ENCODE data around the gene FGF14.

The FGF14 gene

GRCh38 chr13:102220681-102221228 lies 181.1 kb downstream of the FGF14 start:
- no peak overlapping the region for H3K4me2 ChIP-seq (ENCODE audit: low read length)
- H3K4me1 ChIP-seq (ENCODE audit: low read length): no peaks in the 10 kb centered on the region
- no peak overlapping the region for H3K27ac ChIP-seq (ENCODE audit: low read length)
- H4K20me1 ChIP-seq (ENCODE audit: insufficient read depth, low read length): no peaks in the 10 kb centered on the region
- no peak for TF ChIP-seq CTCF (IDR thresholded peaks at IDR 0.05; ENCODE audit: low read depth, low read length)
- no peaks in the 10 kb centered on the region for H3K27me3 ChIP-seq (ENCODE audit: low read depth, low read length)
- no peaks in the 10 kb centered on the region for H3K79me2 ChIP-seq (ENCODE audit: low read length)
- no peak overlapping the region for H3K9ac ChIP-seq (ENCODE audit: low read length)
- H3K9me3 ChIP-seq (ENCODE audit: insufficient read depth, low read length): no peaks in the 10 kb centered on the region
- H3K4me3 ChIP-seq (ENCODE audit: low read length): no peak overlapping the region
- 0 out of 2 replicates have a peak overlapping the region, but pooled peaks have one; percentile 4 for H2AFZ ChIP-seq (ENCODE audit: low read depth, low read length)
- no peaks in the 10 kb centered on the region for H3K36me3 ChIP-seq (replicated peaks; ENCODE audit: low read depth, low read length)

GRCh38 chr13:102214956-102215355 lies 186.9 kb downstream of the FGF14 start:
- H2AFZ ChIP-seq (ENCODE audit: low read depth, low read length): no peak overlapping the region
- H3K9ac ChIP-seq (ENCODE audit: low read length): no peak overlapping the region
- H3K27me3 ChIP-seq (ENCODE audit: low read depth, low read length): no peaks in the 10 kb centered on the region
- no peak overlapping the region for H3K27ac ChIP-seq (ENCODE audit: low read length)
- no peaks in the 10 kb centered on the region for H3K79me2 ChIP-seq (ENCODE audit: low read length)
- H3K4me2 ChIP-seq (ENCODE audit: low read length): no peak overlapping the region
- H3K9me3 ChIP-seq (ENCODE audit: insufficient read depth, low read length): no peaks in the 10 kb centered on the region
- H3K36me3 ChIP-seq (replicated peaks; ENCODE audit: low read depth, low read length): no peaks in the 10 kb centered on the region
- no peaks in the 10 kb centered on the region for H4K20me1 ChIP-seq (ENCODE audit: insufficient read depth, low read length)
- TF ChIP-seq CTCF (IDR thresholded peaks at IDR 0.05; ENCODE audit: low read depth, low read length): no peak
- TF ChIP-seq EZH2phosphoT487 (IDR thresholded peaks at IDR 0.05; ENCODE audit: low read depth): no peak
- H3K4me3 ChIP-seq (ENCODE audit: low read length): no peak overlapping the region
- H3K4me1 ChIP-seq (ENCODE audit: low read length): no peaks in the 10 kb centered on the region

- TF ChIP-seq CTCF (IDR thresholded peaks at IDR 0.05; ENCODE audit: low read depth, low read length): no peak
- no peak for TF ChIP-seq EZH2phosphoT487 (IDR thresholded peaks at IDR 0.05; ENCODE audit: low read depth)
- no peaks in the 10 kb centered on the region for H3K36me3 ChIP-seq (replicated peaks; ENCODE audit: low read depth, low read length)
- H3K27ac ChIP-seq (ENCODE audit: low read length): no peak overlapping the region
- no peak overlapping the region for H3K4me2 ChIP-seq (ENCODE audit: low read length)
- no peak overlapping the region for H3K9ac ChIP-seq (ENCODE audit: low read length)
- H3K9me3 ChIP-seq (ENCODE audit: insufficient read depth, low read length): no peaks in the 10 kb centered on the region
- no peak overlapping the region for H2AFZ ChIP-seq (ENCODE audit: low read depth, low read length)
- H3K79me2 ChIP-seq (ENCODE audit: low read length): no peaks in the 10 kb centered on the region
- H3K4me1 ChIP-seq (ENCODE audit: low read length): no peaks in the 10 kb centered on the region
- H3K4me3 ChIP-seq (ENCODE audit: low read length): no peak overlapping the region
- no peaks in the 10 kb centered on the region for H4K20me1 ChIP-seq (ENCODE audit: insufficient read depth, low read length)
- H3K27me3 ChIP-seq (ENCODE audit: low read depth, low read length): no peaks in the 10 kb centered on the region
These were observed 189.1 kb downstream of the FGF14 start for GRCh38 chr13:102212729-102213128.

- Histone ChIP-seq H3K4me3 (ENCODE audit: low read length) (no peak overlapping the region), H2AFZ (ENCODE audit: low read depth, low read length) (no peak overlapping the region), H3K79me2 (ENCODE audit: low read length) (no peaks in the 10 kb centered on the region), H4K20me1 (ENCODE audit: insufficient read depth, low read length) (no peaks in the 10 kb centered on the region), H3K27ac (ENCODE audit: low read length) (no peak overlapping the region), H3K36me3 (replicated peaks; ENCODE audit: low read depth, low read length) (no peaks in the 10 kb centered on the region), H3K9me3 (ENCODE audit: insufficient read depth, low read length) (no peaks in the 10 kb centered on the region), H3K27me3 (ENCODE audit: low read depth, low read length) (no peaks in the 10 kb centered on the region), H3K4me2 (ENCODE audit: low read length) (no peak overlapping the region), H3K9ac (ENCODE audit: low read length) (no peak overlapping the region), H3K4me1 (ENCODE audit: low read length) (no peaks in the 10 kb centered on the region)
- no peak for TF ChIP-seq CTCF (IDR thresholded peaks at IDR 0.05; ENCODE audit: low read depth, low read length)
- no peak for TF ChIP-seq EZH2phosphoT487 (IDR thresholded peaks at IDR 0.05; ENCODE audit: low read depth)
These were observed 193.5 kb downstream of the FGF14 start for GRCh38 chr13:102208347-102208746.
